ENCODE data around the gene SLIT1.

Gene SLIT1

DNA sequence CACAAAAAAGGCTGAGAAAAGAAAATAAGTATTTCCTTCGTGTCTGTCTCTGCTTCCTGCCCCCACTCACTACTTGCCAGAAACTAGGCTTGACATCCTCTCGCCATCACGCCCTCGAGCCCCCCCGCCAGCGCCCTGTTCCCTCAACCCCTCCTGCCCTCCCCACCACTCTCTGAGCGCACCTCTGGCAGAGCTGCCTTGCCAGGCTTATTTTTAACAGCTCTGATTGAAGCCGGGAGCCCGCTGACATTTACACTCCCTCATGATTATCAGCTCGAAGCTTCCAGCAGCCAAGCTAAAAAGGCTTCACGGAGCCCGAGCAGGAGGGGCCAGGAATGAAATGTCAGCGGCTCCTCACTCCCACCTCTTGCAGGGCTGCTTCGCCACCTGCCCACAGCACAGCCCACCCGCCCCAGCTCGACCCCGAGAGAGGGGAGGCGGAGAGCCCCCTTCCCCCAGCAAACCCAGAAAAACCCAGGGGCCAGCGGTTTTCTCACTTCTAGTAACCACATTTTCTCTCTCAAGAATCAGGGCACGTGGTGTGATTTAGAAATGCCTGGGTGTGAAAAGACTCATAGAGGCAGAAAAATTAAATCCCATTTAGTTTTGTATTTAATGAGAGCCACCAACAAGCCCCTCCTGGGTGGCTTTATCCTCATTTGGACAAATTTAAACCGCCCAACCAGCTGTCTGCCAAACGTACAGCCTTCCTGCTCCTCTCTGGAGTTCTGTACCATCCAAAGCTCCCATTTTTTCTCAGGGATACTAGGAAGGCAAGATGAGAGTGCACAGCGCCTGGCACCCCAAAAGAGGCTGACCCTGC is 89.3 kb downstream of the SLIT1 start:
- Histone ChIP-seq H3K79me1 (ENCODE audit: low read depth, low read length) (no peaks in the 10 kb centered on the region), H2BK5ac (ENCODE audit: low read length) (no peak overlapping the region), H3K4me1 (ENCODE audit: control insufficient read depth in 2 of 2, insufficient read depth in 1 of 2, low read depth in 1 of 2, low read length in 2 of 2) (peaks cover 18 to 28% of the 10 kb centered on the region in 2 donors), H4K91ac (ENCODE audit: low read depth, low read length, poor library complexity) (no peak overlapping the region), H3K9me3 (replicated peaks in 1 of 2; ENCODE audit: control insufficient read depth in 2 of 2, insufficient read depth in 1 of 2, low read depth in 1 of 2, low read length in 2 of 2) (no peaks in the 10 kb centered on the region), H3K9ac (ENCODE audit: low read depth, low read length, poor library complexity) (peak overlapping the region; percentile 34), H3K4me2 (ENCODE audit: insufficient read depth, low read length, poor library complexity, severe bottlenecking) (no peak overlapping the region), H3K36me3 (replicated peaks in 1 of 2; ENCODE audit: control insufficient read depth in 2 of 2, insufficient read depth in 2 of 2, low read length in 2 of 2) (no peaks in the 10 kb centered on the region), H3K27ac (replicated peaks; ENCODE audit: low read length) (peak overlapping the region; percentile 55), H2AK5ac (ENCODE audit: low read depth, low read length) (no peak overlapping the region), H3K23ac (ENCODE audit: low read depth, low read length, poor library complexity) (no peak overlapping the region), H2BK120ac (ENCODE audit: low read depth, low read length) (no peak overlapping the region), H2BK15ac (ENCODE audit: low read length) (no peak overlapping the region), H3K4ac (ENCODE audit: low read length) (no peak overlapping the region), H3K4me3 (ENCODE audit: low read length in 2 of 2) (no peak overlapping the region), H3K18ac (ENCODE audit: low read length) (peak overlapping the region; percentile 74), H2AFZ (ENCODE audit: low read length) (peak overlapping the region; percentile 45), H2BK12ac (ENCODE audit: low read length) (no peak overlapping the region), H4K8ac (ENCODE audit: low read depth, low read length) (no peak overlapping the region), H3K27me3 (ENCODE audit: control insufficient read depth in 3 of 3, insufficient read depth in 3 of 3, low read depth in 1 of 3, low read length in 3 of 3) (peaks cover 0 to 34% (median 0%) of the 10 kb centered on the region in 3 experiments), H3K14ac (ENCODE audit: low read length) (peak overlapping the region; percentile 40)
- DNase-seq (ENCODE audit: low spot score) = no peak
- no CpG with 5 or more reads among the region's 23 CpGs for WGBS, 2 donors (ENCODE audit: extremely low coverage in 2 of 2, insufficient read length in 2 of 2, insufficient replicate concordance in 1 of 2)

DNA sequence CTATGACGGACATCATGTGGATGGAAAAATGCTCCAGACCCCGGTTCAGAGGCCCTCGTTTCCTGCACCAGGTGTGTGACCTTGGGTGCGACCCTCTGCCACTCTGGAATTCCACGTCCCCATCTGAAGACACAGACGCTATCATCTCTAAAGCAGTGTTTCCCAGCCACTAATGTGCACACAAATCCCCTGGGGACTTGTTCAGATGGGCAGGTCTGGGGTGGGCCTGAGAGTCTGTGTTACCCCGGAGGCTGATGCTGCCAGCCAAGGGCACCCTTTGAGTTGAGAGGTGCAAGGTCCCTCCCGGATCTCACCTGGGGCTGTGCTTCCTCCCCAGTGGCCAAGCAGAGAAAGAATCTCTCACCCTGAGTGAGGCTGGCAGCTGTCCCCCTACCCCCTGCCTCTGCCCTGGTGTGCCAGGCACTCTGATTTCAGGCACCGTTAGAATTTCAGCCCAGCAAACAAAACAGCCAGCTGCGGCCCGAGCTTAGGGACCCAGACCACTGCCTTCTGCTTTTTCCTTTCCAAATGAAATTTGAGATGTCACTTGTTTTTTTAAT is 90.0 kb downstream of the SLIT1 start:
- no peak overlapping the region for H2BK15ac ChIP-seq (ENCODE audit: low read length)
- no peak for DNase-seq (ENCODE audit: low spot score)
- H2BK120ac ChIP-seq (ENCODE audit: low read depth, low read length) = no peak overlapping the region
- no peaks in the 10 kb centered on the region for H3K36me3 ChIP-seq (replicated peaks in 1 of 2; ENCODE audit: control insufficient read depth in 2 of 2, insufficient read depth in 2 of 2, low read length in 2 of 2)
- H3K27me3 ChIP-seq (ENCODE audit: control insufficient read depth in 3 of 3, insufficient read depth in 3 of 3, low read depth in 1 of 3, low read length in 3 of 3) = peaks cover 0 to 40% (median 0%) of the 10 kb centered on the region in 3 experiments
- H3K4me2 ChIP-seq (ENCODE audit: insufficient read depth, low read length, poor library complexity, severe bottlenecking) = no peak overlapping the region
- no peak overlapping the region for H3K4me3 ChIP-seq (ENCODE audit: low read length in 2 of 2)
- H3K9ac ChIP-seq (ENCODE audit: low read depth, low read length, poor library complexity) = no peak overlapping the region
- H2AK5ac ChIP-seq (ENCODE audit: low read depth, low read length) = no peak overlapping the region
- H4K91ac ChIP-seq (ENCODE audit: low read depth, low read length, poor library complexity) = no peak overlapping the region
- no peak overlapping the region for H2BK5ac ChIP-seq (ENCODE audit: low read length)
- no CpG with 5 or more reads among the region's 11 CpGs for WGBS, 2 donors (ENCODE audit: extremely low coverage in 2 of 2, insufficient read length in 2 of 2, insufficient replicate concordance in 1 of 2)
- H4K8ac ChIP-seq (ENCODE audit: low read depth, low read length) = no peak overlapping the region
- no peak overlapping the region for H3K4ac ChIP-seq (ENCODE audit: low read length)
- H3K9me3 ChIP-seq (replicated peaks in 1 of 2; ENCODE audit: control insufficient read depth in 2 of 2, insufficient read depth in 1 of 2, low read depth in 1 of 2, low read length in 2 of 2) = no peaks in the 10 kb centered on the region
- no peak overlapping the region for H3K14ac ChIP-seq (ENCODE audit: low read length)
- H2AFZ ChIP-seq (ENCODE audit: low read length) = no peak overlapping the region
- H3K18ac ChIP-seq (ENCODE audit: low read length) = peak overlapping the region; percentile 69
- H3K23ac ChIP-seq (ENCODE audit: low read depth, low read length, poor library complexity) = no peak overlapping the region
- no peak overlapping the region for H2BK12ac ChIP-seq (ENCODE audit: low read length)
- no peaks in the 10 kb centered on the region for H3K79me1 ChIP-seq (ENCODE audit: low read depth, low read length)
- H3K27ac ChIP-seq (replicated peaks; ENCODE audit: low read length) = no peak overlapping the region
- H3K4me1 ChIP-seq (ENCODE audit: control insufficient read depth in 2 of 2, insufficient read depth in 1 of 2, low read depth in 1 of 2, low read length in 2 of 2) = peaks cover 14 to 28% of the 10 kb centered on the region in 2 donors

DNA sequence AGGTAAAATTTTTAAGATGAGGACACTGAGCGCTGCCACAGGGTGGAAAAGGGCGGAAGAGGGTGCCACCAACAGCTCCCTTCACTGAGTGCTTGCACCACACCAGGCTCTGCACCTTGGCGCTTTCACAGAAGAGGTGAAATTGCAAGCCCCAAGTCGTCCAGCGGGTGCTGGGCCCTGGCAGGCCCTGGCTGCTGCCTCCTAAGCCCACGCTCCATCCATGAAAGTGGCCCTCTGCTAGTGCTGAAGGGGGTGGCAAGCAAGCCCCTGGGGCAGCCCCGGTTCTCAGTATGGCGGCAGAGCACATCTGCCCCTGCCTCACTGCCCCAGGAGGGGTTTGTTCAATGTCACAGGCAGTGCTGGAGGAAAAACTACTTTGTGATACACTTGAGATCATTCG is 95.1 kb downstream of the SLIT1 start:
- DNase-seq (ENCODE audit: low spot score) = no peak
- Histone ChIP-seq H4K91ac (ENCODE audit: low read depth, low read length, poor library complexity) (no peak overlapping the region), H3K14ac (ENCODE audit: low read length) (no peak overlapping the region), H3K4me3 (ENCODE audit: low read length in 2 of 2) (no peak overlapping the region), H3K4me1 (ENCODE audit: control insufficient read depth in 2 of 2, insufficient read depth in 1 of 2, low read depth in 1 of 2, low read length in 2 of 2) (peaks cover 3 to 7% of the 10 kb centered on the region in 2 donors), H3K4me2 (ENCODE audit: insufficient read depth, low read length, poor library complexity, severe bottlenecking) (no peak overlapping the region), H3K9ac (ENCODE audit: low read depth, low read length, poor library complexity) (no peak overlapping the region), H4K8ac (ENCODE audit: low read depth, low read length) (no peak overlapping the region), H2BK15ac (ENCODE audit: low read length) (no peak overlapping the region), H2AK5ac (ENCODE audit: low read depth, low read length) (no peak overlapping the region), H3K79me1 (ENCODE audit: low read depth, low read length) (no peaks in the 10 kb centered on the region), H3K18ac (ENCODE audit: low read length) (peak overlapping the region; percentile 22), H3K27me3 (ENCODE audit: control insufficient read depth in 3 of 3, insufficient read depth in 3 of 3, low read depth in 1 of 3, low read length in 3 of 3) (peaks cover 0 to 68% (median 0%) of the 10 kb centered on the region in 3 experiments), H3K27ac (replicated peaks; ENCODE audit: low read length) (no peak overlapping the region), H2BK12ac (ENCODE audit: low read length) (no peak overlapping the region), H3K9me3 (replicated peaks in 1 of 2; ENCODE audit: control insufficient read depth in 2 of 2, insufficient read depth in 1 of 2, low read depth in 1 of 2, low read length in 2 of 2) (no peaks in the 10 kb centered on the region), H3K4ac (ENCODE audit: low read length) (no peak overlapping the region), H2BK5ac (ENCODE audit: low read length) (no peak overlapping the region), H3K36me3 (replicated peaks in 1 of 2; ENCODE audit: control insufficient read depth in 2 of 2, insufficient read depth in 2 of 2, low read length in 2 of 2) (no peaks in the 10 kb centered on the region), H2AFZ (ENCODE audit: low read length) (no peak overlapping the region), H2BK120ac (ENCODE audit: low read depth, low read length) (no peak overlapping the region), H3K23ac (ENCODE audit: low read depth, low read length, poor library complexity) (no peak overlapping the region)
- whole genome bisulfite sequencing, 2 donors (ENCODE audit: extremely low coverage in 2 of 2, insufficient read length in 2 of 2, insufficient replicate concordance in 1 of 2) = no CpG with 5 or more reads among the region's 9 CpGs

DNA sequence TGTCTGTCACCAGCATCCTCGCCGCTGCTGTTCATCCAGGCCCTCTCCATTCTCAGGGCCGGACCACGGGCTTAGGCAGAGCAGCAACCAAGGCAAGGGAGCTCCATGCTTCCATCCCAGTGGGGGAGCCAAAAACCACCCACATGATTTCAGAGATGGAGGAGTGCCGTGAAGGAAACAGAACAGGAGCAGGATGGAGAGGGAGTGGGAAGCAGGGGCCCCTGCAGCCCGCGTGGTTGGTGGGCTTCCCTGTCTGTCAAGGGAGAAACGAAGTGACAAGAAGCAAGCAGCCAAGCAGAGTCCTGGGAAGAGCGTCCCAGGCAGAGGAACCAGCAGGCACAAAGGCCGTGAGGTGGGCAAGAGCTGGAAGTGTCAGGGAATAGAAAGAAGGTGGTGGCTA is 95.7 kb downstream of the SLIT1 start:
- H3K79me1 ChIP-seq (ENCODE audit: low read depth, low read length) = no peaks in the 10 kb centered on the region
- no peak overlapping the region for H3K9ac ChIP-seq (ENCODE audit: low read depth, low read length, poor library complexity)
- H3K23ac ChIP-seq (ENCODE audit: low read depth, low read length, poor library complexity) = no peak overlapping the region
- WGBS, 2 donors (ENCODE audit: extremely low coverage in 2 of 2, insufficient read length in 2 of 2, insufficient replicate concordance in 1 of 2) = no CpG with 5 or more reads among the region's 10 CpGs
- H3K9me3 ChIP-seq (replicated peaks in 1 of 2; ENCODE audit: control insufficient read depth in 2 of 2, insufficient read depth in 1 of 2, low read depth in 1 of 2, low read length in 2 of 2) = no peaks in the 10 kb centered on the region
- H4K8ac ChIP-seq (ENCODE audit: low read depth, low read length) = no peak overlapping the region
- H3K18ac ChIP-seq (ENCODE audit: low read length) = no peak overlapping the region
- H3K4me3 ChIP-seq (ENCODE audit: low read length in 2 of 2) = no peak overlapping the region
- no peak overlapping the region for H3K27ac ChIP-seq (replicated peaks; ENCODE audit: low read length)
- H4K91ac ChIP-seq (ENCODE audit: low read depth, low read length, poor library complexity) = no peak overlapping the region
- peaks cover 0 to 3% of the 10 kb centered on the region in 2 donors for H3K4me1 ChIP-seq (ENCODE audit: control insufficient read depth in 2 of 2, insufficient read depth in 1 of 2, low read depth in 1 of 2, low read length in 2 of 2)
- H3K4ac ChIP-seq (ENCODE audit: low read length) = no peak overlapping the region
- H3K14ac ChIP-seq (ENCODE audit: low read length) = no peak overlapping the region
- no peak overlapping the region for H2BK12ac ChIP-seq (ENCODE audit: low read length)
- no peak overlapping the region for H2BK5ac ChIP-seq (ENCODE audit: low read length)
- H2BK120ac ChIP-seq (ENCODE audit: low read depth, low read length) = no peak overlapping the region
- no peak overlapping the region for H2BK15ac ChIP-seq (ENCODE audit: low read length)
- H3K4me2 ChIP-seq (ENCODE audit: insufficient read depth, low read length, poor library complexity, severe bottlenecking) = no peak overlapping the region
- no peaks in the 10 kb centered on the region for H3K36me3 ChIP-seq (replicated peaks in 1 of 2; ENCODE audit: control insufficient read depth in 2 of 2, insufficient read depth in 2 of 2, low read length in 2 of 2)
- no peak overlapping the region for H2AK5ac ChIP-seq (ENCODE audit: low read depth, low read length)
- no peak overlapping the region for H2AFZ ChIP-seq (ENCODE audit: low read length)
- H3K27me3 ChIP-seq (ENCODE audit: control insufficient read depth in 3 of 3, insufficient read depth in 3 of 3, low read depth in 1 of 3, low read length in 3 of 3) = peaks cover 0 to 63% (median 0%) of the 10 kb centered on the region in 3 experiments
- no peak for DNase-seq (ENCODE audit: low spot score)
